ENCODE measurements around the gene ARHGEF40. TPM values are rescaled to one million over a fixed set of nuclear protein-coding genes. Genes with fewer than 3 reads are reported as not detected.
"Not testable (repeated sequence)": the region's sequence is repeated elsewhere in the genome, so short reads cannot be mapped to it uniquely, and the experiment has no call there.

The ARHGEF40 gene
- total RNA-seq, 4 donors from 2014 or later, result 18.6 to 37.6 (median 26.8) TPM

DNA sequence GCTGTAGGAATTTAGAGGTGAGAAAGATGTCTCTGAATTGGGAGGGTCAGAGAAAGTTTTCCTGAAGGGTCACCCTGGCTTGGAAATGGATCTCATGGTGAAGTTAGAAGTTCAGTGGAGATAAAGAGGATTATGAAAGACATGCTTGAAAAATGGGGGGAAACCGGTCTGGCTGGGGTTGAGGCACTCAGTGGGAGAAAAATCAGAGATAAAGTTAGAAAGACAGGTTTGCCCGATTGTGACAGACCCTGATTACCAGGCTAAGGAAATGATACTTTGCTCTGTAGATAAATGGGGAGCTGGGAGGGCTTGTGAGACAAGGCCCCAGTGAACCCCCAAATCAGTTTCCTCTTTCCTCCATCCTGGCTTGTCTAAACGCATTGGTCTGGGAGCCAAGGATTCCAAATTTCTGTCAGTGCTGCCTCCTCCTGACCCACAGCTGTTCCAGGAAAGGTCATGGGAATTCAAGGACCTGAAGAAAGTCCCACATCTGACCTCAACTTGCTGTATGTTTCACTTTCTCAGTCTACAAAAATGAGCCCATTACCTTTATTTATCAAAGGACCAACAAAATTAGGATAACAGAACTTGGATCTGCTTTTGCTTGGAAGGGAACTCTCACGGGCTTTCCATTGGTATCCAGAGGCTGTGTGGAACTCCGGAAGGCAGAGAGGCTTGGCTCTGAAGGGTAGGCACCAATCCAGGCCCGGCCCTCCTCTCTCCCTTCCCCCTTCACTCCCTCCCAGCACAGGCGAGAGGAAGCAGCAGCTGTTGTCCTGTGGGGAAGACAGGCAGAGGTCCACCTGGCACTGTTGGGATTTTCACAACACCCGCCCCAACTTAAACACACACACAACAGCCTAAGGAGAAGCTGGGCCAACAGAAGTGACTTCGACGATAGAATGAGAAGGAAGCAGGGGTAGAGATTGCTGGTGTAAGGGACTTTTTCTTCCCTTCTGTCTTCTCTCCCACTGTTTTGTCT, 31.4 kb upstream of the ARHGEF40 start:
- peak overlapping the region in 1 of 2 donors; percentile 22 for H3K4me3 ChIP-seq
- H3K9me3 ChIP-seq, result no peaks in the 10 kb centered on the region
- WGBS, 2 donors (ENCODE audit: low coverage in 1 of 2), result 4 to 17% methylated on average over 6 to 7 of the region's 10 CpGs
- TF ChIP-seq POLR2AphosphoS5 (IDR thresholded peaks at IDR 0.05) (peak; percentile 58), EP300 (IDR thresholded peaks at IDR 0.05) (no peak), POLR2A (IDR thresholded peaks at IDR 0.05) (no peak)
- TF ChIP-seq, protein P1, sequence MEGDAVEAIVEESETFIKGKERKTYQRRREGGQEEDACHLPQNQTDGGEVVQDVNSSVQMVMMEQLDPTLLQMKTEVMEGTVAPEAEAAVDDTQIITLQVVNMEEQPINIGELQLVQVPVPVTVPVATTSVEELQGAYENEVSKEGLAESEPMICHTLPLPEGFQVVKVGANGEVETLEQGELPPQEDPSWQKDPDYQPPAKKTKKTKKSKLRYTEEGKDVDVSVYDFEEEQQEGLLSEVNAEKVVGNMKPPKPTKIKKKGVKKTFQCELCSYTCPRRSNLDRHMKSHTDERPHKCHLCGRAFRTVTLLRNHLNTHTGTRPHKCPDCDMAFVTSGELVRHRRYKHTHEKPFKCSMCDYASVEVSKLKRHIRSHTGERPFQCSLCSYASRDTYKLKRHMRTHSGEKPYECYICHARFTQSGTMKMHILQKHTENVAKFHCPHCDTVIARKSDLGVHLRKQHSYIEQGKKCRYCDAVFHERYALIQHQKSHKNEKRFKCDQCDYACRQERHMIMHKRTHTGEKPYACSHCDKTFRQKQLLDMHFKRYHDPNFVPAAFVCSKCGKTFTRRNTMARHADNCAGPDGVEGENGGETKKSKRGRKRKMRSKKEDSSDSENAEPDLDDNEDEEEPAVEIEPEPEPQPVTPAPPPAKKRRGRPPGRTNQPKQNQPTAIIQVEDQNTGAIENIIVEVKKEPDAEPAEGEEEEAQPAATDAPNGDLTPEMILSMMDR (IDR thresholded peaks at IDR 0.05), result peak in 1 of 4 experiments; percentile 2
- ATAC-seq, result peak; percentile 98
- no peaks in the 10 kb centered on the region for H3K36me3 ChIP-seq
- H3K27ac ChIP-seq, result peak overlapping the region; percentile 80 to 86 (median 84)
- H3K4me1 ChIP-seq, result peaks cover 14 to 38% (median 17%) of the 10 kb centered on the region in 3 donors
- no peaks in the 10 kb centered on the region for H3K27me3 ChIP-seq

DNA sequence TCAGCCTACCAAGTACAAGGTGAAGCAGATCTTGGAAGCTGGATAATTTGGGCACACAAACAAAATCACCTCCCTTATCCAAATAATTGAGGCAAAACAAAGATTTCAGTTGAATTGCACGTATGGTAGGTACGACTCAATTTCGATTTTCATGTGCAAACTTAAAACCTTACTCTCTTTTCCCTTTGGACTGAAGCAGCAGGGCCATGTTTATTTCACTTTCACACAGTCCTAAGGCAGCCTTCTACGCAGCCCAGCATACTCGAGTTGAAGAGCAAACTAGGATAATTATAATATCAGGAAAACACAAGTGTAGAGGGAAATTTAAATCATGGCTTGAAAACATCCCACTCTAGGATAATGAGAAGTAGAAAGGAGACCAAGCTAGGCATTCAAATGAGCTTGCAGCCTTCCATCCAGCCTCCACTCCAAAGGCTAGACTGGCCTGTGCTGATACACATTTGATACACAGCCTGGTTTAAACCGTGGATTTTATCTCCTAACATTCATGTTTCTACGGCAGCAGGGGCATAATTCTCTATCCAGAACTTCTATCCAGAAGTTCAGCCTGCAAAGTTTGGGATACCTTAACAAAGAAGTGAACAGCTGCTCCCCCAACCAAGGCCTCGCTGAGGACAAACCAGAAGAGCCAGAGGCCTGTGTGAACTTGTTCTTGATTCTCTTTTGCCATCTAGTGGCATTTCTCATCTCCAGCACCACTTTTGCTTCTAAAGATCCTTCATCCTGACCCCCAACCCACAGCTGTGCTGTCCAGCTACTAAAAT, 30.3 kb upstream of the ARHGEF40 start:
- Histone ChIP-seq H3K27me3 (no peaks in the 10 kb centered on the region), H3K36me3 (no peaks in the 10 kb centered on the region), H3K4me1 (peaks cover 14 to 44% (median 17%) of the 10 kb centered on the region in 3 donors), H3K9me3 (no peaks in the 10 kb centered on the region), H3K27ac (peak overlapping the region; percentile 80 to 86 (median 84)), H3K4me3 (peak overlapping the region in 1 of 2 donors; percentile 22)
- 20 to 50% methylated on average over 7 to 8 of the region's 8 CpGs for WGBS, 2 donors (ENCODE audit: low coverage in 1 of 2)
- TF ChIP-seq EP300 (IDR thresholded peaks at IDR 0.05), result no peak
- TF ChIP-seq, protein P1 (IDR thresholded peaks at IDR 0.05), result peak; percentile 54 to 83 (median 80)
- TF ChIP-seq POLR2AphosphoS5 (IDR thresholded peaks at IDR 0.05), result no peak
- TF ChIP-seq POLR2A (IDR thresholded peaks at IDR 0.05), result no peak
- ATAC-seq, result peak; percentile 42

DNA sequence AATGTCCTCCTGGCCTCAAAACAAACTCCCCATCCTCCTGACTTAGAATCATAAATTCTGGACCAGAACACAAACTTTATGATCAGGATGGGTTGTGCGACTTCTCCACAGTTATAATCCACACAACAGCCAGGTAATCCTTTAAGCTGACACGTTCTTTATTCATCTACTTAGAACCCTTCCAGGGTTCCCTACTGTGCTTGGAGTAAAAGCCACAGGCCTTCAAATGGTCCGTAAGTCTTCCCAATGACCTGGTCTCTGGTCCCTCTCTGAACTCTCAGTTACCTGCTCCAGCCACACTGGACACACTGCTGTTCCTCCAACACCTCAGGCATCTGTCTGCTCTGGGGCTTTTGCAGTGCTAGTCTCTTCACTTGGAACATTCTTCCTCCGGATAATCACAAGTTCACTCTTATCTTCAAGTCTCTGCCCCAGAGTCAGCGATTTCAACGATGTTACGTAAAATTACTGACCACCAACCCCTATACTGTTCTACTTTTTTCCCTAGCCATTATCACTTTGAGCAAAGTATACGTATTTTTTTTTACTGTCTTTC, 29.7 kb upstream of the ARHGEF40 start:
- no peaks in the 10 kb centered on the region for H3K36me3 ChIP-seq
- no peaks in the 10 kb centered on the region for H3K9me3 ChIP-seq
- no peaks in the 10 kb centered on the region for H3K27me3 ChIP-seq
- H3K4me3 ChIP-seq, result no peak overlapping the region
- H3K27ac ChIP-seq, result no peak overlapping the region
- no peak for ATAC-seq
- peaks cover 14 to 44% (median 17%) of the 10 kb centered on the region in 3 donors for H3K4me1 ChIP-seq
- 55 to 64% methylated on average over 7 to 8 of the region's 8 CpGs for WGBS, 2 donors (ENCODE audit: low coverage in 1 of 2)
- TF ChIP-seq POLR2AphosphoS5 (IDR thresholded peaks at IDR 0.05) (no peak), POLR2A (IDR thresholded peaks at IDR 0.05) (no peak), EP300 (IDR thresholded peaks at IDR 0.05) (no peak)
- TF ChIP-seq, protein P1 (IDR thresholded peaks at IDR 0.05), result no peak

DNA sequence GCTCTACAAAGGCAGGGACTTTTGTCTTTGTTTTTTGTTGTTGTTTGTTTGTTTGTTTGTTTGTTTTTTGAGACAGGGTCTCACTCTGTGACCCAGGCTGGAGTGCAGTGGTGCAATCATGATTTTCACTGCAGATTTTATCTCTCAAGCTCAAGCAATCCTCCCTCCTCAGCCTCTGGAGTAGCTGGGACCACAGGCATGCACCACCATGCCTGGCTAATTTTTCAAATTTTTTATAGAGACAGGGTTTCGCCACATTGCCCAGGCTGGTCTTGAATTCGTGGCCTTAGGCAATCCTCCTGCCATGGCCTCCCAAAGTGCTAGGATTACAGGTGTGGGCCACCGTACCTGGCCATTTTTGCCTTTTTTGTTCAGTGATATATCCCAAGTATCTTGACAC, 29.2 kb upstream of the ARHGEF40 start:
- not testable (repeated sequence) for H3K27ac ChIP-seq, H3K9me3 ChIP-seq, H3K27me3 ChIP-seq, H3K4me3 ChIP-seq, ATAC-seq, H3K36me3 ChIP-seq
- 75% methylated on average over 3 of the region's 3 CpGs; no CpG with 5 or more reads in 1 of the 2 donors for WGBS, 2 donors (ENCODE audit: low coverage in 1 of 2)
- H3K4me1 ChIP-seq, result peaks cover 14 to 44% (median 17%) of the 10 kb centered on the region in 3 donors

All from gastroesophageal sphincter (tissue), 4 donors.